ENCODE measurements around the gene FBXO45.
A peak's percentile ranks its signal among the peaks of the same experiment; 100 is the strongest.

The FBXO45 gene

DNA sequence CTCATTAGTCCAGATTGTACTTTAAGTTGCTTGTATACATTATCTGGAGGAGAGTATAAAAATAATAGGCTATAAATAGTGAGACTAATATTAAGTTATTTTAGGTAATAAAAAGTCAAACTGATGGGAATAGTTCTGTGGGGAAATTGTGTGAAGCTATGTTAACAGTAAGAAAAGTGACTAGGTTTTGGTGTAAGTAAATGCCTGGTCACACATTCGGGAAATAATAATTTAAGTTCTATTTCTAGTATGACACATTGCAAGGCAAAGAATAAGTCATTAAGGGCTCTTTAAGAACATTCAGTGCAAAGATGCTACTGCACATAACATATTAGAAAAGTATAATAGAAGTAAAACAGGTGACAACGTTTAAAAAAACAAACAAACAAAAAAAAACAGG, 52.2 kb downstream of the FBXO45 start:
- DNase-seq (ENCODE audit: extremely low spot score), result no peak
- ChIA-PET POLR2A (no interaction called here), CTCF (interaction anchor here (1.4 to 1.8 kb wide), 3 partner anchors 11 to 16 kb away, joined by 5 to 8 read pairs (median 7); no protein-coding TSS in a partner anchor)
- TF ChIP-seq, protein P1, sequence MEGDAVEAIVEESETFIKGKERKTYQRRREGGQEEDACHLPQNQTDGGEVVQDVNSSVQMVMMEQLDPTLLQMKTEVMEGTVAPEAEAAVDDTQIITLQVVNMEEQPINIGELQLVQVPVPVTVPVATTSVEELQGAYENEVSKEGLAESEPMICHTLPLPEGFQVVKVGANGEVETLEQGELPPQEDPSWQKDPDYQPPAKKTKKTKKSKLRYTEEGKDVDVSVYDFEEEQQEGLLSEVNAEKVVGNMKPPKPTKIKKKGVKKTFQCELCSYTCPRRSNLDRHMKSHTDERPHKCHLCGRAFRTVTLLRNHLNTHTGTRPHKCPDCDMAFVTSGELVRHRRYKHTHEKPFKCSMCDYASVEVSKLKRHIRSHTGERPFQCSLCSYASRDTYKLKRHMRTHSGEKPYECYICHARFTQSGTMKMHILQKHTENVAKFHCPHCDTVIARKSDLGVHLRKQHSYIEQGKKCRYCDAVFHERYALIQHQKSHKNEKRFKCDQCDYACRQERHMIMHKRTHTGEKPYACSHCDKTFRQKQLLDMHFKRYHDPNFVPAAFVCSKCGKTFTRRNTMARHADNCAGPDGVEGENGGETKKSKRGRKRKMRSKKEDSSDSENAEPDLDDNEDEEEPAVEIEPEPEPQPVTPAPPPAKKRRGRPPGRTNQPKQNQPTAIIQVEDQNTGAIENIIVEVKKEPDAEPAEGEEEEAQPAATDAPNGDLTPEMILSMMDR (IDR thresholded peaks at IDR 0.05; ENCODE audit: control extremely low read depth, extremely low read depth, low read depth, missing control alignments), result no peak

DNA sequence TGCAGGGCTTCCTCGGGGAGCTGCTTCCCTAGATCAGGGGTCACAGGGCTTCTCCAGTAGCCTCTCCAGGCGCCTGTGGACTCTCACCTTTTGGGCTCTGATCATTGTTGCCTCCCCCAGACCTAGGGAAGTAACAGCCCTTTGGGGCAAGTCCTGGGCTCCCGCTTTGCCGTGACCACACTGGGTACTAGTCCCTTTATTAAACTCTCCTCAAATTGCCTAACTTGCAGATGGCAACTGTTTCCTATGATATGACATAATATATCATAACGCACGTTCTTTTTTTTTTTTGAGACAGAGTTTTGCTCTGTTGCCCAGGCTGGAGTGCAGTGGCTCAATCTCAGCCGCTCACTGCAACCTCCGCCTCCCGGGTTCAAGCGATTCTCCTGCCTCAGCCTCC, 53.2 kb downstream of the FBXO45 start:
- POLR2A ChIA-PET, result no interaction called here
- DNase-seq (ENCODE audit: extremely low spot score), result no peak
- TF ChIP-seq, protein P1 (IDR thresholded peaks at IDR 0.05; ENCODE audit: control extremely low read depth, extremely low read depth, low read depth, missing control alignments), result no peak
- CTCF ChIA-PET, result interaction anchor here (0.8 to 1.8 kb wide), 5 partner anchors 10 to 93 kb away, joined by 3 to 8 read pairs (median 5); no protein-coding TSS in a partner anchor

DNA sequence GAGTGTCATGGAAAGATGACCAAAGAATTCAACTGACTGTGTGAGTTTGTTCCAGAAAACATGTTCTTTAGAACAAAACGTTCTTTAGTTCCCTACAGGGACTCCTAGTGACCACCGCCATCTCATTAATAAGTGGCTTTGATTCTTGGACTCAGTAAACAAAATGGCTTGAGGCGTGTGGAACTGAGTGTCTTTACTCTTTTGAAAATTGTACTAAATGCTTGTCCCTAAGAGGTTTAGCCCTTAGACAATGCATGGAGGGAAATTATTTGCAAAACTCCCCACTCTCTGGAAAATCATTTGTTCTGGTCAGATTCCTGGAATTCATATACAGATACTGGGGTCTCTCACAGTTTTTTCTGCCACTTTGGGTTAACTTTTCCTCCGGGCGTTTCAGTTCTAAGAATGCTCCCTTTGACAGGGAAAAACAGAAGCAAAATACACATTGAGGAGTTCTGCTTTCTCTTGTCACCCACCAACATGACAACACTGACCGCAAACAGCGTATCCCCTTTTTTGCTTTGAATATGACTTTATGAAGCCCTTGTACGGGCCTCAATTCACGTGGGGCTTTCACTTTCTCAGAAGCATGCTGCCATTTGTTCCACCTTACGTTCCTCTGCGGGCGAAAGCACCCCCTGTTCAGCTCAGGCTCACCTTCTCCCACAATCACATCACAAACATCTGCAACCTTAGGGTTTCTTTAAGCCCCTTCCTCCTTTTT, 55.8 kb downstream of the FBXO45 start:
- ChIA-PET POLR2A (interaction anchor here (0.5 kb wide), 1 partner anchor 21 kb away, joined by 3 read pairs; no protein-coding TSS in a partner anchor), CTCF (interaction anchor here (0.9 to 1.8 kb wide), 2 partner anchors 15 to 317 kb away, joined by 4 to 5 read pairs; no protein-coding TSS in a partner anchor)
- peak; percentile 67 for DNase-seq (ENCODE audit: extremely low spot score)
- TF ChIP-seq, protein P1 (IDR thresholded peaks at IDR 0.05; ENCODE audit: control extremely low read depth, extremely low read depth, low read depth, missing control alignments), result no peak

DNA sequence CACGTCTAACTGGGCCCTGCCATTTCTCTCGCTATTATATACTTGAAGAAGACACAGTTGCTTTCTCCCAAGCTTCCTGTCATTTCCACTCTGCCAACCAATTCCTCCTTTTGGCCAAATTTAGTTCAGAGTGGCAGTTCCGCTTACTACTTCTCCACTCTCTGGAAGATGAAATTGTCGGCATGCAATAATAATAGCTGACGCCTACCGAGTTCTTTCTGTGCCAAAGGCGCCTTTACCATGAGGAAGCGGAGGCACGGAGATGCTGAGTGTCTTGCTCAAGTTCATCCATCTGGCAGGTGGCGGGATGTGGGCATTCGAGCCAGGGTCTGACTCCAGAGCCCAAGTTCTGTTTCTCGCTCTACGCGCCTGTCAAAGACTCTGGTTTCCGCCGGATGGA, 56.4 kb downstream of the FBXO45 start:
- ChIA-PET CTCF (interaction anchor here (0.9 to 1.8 kb wide), 2 partner anchors 16 to 317 kb away, joined by 4 to 5 read pairs; no protein-coding TSS in a partner anchor), POLR2A (no interaction called here)
- TF ChIP-seq, protein P1 (IDR thresholded peaks at IDR 0.05; ENCODE audit: control extremely low read depth, extremely low read depth, low read depth, missing control alignments), result no peak
- no peak for DNase-seq (ENCODE audit: extremely low spot score)

DNA sequence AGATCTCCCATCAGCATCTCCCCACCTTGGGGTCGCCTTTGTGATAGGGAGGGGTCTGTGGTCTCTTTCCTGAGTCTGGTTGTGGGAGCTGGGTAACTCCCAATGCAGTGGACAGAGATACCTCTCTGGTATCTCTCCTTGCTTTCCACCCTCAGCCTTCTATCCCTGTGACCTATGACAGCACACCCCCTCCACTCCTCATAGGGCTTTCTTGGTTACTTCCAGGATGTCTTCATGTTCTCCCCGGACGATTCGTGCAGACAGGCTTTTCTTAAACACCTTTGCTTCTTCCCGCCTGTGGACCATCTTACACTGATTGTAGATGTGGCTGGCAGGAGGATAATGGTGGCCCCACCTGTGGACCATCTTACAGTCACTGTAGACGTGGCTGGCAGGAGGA, 56.9 kb downstream of the FBXO45 start:
- TF ChIP-seq, protein P1 (IDR thresholded peaks at IDR 0.05; ENCODE audit: control extremely low read depth, extremely low read depth, low read depth, missing control alignments), result no peak
- ChIA-PET POLR2A (no interaction called here), CTCF (no interaction called here)
- no peak for DNase-seq (ENCODE audit: extremely low spot score)

DNA sequence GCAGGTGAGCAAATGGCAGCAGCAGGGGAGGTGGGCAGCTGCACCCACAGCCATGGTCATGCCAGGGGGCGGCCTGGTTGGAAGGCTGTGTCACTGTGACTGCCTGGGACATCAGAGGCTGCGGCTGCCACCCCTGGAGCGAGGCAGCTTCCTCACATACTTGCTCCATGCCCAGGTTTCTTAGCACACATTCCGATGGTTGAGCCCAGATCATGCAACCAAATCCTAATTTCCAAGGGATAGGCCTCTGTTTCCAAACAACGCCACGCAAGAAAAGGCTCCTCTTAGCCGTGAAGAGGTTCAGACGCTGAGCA, 59.4 kb downstream of the FBXO45 start:
- DNase-seq (ENCODE audit: extremely low spot score), result no peak
- POLR2A ChIA-PET, result no interaction called here
- TF ChIP-seq, protein P1 (IDR thresholded peaks at IDR 0.05; ENCODE audit: control extremely low read depth, extremely low read depth, low read depth, missing control alignments), result no peak
- CTCF ChIA-PET, result no interaction called here

All from GM10248 (cell line).